GM19351 (cell line): ENCODE data around the gene TTLL11.
"Not testable (repeated sequence)": the region's sequence is repeated elsewhere in the genome, so short reads cannot be mapped to it uniquely, and the experiment has no call there.

Source experiments
- ATAC-seq: cut with Tn5 transposase; IDR thresholded peaks from one replicate; pipeline ENCODE4 v1.9.1; 2021; ENCODE audit warnings: mild to moderate bottlenecking, moderate library complexity; ENCODE audit not compliant: unreplicated experiment

TTLL11 gene

DNA sequence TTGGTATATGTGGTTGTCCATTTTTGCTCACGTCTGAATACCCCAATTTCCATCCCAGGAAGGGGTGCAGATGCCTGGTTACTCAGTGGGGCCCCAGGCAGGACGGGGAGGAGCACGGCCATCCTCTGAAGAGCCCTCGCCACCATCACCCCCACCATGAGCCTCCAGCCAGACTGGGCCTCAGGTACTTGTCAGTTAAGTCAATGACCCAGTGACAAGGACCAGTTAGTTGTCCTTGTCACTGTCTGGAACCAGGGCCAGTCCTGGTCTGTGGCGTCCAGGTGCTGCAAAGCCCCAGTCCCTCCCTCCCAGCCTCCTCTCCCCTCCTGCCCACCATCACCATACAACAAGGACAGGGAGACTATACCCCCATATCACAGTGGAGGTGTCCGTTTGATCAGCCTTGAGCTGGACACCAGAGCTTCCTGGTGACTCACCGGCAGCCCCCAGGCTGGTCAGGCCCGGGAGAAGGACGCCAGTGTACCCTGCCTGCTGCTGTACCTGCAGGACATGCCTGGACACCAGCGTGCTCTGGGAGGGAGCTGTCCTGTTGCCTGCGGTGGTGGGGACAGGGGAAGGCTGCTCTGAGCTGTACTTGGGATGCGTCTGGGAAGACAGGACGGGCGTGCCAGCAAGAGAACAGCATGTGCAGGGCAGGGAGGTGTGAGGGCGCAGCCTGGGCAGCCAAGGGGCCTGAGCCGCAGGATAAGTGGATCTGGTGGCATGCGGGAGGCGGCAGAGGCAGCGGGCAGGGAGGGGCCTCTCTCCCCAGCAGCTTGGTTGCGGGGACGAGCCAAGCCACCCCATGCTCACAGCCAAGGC lies 32.6 kb upstream of the TTLL11 start:
- no peak for ATAC-seq

DNA sequence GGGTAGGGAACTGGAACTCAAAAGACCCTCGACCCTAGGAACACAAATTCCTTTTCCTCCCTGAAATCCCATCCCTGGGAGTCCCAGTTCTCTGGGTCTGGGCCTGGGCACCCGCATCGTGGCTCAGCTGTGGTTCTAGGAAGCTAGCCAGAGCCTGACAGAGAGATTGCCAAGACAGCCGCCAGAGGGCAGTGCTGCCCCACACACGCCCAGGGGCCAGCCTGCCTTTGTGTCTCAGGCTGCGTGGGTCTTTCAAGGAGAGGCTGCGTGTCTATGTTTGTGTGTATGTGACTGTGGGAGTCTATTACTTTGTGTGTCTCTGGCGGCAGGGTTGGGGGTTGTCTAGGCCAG lies 32.0 kb upstream of the TTLL11 start:
- ATAC-seq, result peak; percentile 71

DNA sequence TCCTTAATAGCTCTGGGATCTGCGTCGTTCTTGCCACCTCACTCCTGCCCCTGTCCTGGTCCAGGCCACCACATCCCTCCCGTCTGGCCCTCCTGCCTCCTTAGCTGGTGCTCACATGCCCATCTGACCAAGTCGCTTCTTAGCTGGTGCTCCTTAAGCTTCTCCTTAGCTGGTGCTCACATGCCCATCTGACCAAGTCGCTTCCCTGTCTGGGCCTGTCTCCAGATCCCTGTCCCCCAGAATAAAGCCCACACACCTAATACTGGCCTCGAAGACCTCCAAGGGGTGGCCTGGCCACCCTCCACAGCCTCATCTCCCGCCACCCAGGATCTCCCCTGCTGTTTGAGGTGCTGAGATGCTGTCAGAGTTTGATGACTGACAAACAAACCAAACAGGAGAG lies 31.4 kb upstream of the TTLL11 start:
- ATAC-seq, result no peak

DNA sequence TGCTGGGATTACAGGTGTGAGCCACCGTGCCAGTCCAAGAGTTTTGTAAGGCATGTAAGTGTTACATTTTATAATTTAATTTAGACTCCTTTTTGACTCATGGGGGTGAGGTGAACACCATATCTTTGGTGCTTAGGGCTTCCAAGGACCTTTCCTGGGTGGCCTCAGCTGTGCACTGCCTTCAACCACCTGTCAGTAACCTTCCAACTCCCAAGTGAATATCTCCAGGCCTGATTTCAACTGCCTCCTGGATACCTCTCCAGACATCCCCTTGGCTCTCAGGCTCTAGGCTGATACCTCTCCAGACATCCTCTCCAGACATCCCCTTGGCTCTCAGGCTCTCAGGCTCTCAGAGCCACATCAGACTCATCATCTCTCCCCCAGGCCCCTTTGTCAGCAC lies 30.9 kb upstream of the TTLL11 start:
- ATAC-seq, result no peak

DNA sequence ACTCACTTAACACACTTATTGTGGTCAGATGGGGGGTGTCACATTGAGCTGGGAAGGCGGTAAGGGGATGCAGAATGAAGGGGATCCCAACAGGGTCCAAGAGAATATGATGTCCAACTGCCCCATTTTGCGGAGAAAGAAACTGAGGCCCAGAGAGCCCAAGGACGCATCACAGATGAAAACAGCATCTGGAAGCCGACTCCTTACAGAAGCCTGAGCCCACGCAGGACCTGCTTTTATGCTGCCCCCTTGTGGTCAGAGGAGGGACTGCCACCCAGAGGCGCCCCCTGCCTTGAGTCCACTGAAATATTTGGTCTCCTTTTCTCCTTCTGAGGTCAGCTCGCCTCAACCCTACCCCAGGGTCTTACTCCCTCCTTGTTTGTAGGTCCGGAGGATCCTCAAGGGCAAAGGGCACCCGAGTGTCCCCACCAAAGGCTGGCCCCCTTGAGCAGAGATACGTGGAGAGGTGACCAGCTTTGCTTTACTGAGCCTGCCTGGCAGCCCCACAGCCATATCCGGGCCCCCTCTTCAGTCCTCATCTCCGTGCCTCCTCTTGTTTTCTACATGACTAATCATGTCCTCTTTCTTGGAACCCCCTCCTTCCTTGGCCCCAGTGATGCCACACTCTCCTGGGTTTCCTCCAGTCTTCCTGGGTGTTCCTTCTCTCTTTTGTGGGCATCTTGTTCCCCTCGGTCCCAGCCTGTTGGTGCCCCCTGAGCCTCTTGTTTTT lies 30.0 kb upstream of the TTLL11 start:
- peak; percentile 60 for ATAC-seq

DNA sequence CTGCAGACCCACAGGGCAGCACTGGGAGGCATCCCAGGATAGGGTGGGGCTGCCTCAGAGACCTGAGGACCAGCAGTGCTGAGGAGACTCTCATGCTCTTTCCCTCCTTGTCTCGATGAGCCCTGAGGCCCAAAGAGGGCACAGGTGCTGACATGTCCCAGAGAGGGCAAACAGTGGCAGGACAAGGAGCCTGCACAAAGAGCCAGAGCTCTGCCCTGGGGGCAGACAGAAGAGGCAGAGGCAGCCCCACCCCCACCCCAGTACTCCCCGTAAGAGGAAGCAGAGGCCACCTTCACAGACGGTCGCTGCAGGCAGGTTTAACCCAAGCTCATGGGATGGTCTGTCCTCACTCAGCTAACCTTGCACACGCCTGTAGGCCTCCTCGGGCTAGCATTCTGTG lies 29.4 kb upstream of the TTLL11 start:
- ATAC-seq, result no peak

DNA sequence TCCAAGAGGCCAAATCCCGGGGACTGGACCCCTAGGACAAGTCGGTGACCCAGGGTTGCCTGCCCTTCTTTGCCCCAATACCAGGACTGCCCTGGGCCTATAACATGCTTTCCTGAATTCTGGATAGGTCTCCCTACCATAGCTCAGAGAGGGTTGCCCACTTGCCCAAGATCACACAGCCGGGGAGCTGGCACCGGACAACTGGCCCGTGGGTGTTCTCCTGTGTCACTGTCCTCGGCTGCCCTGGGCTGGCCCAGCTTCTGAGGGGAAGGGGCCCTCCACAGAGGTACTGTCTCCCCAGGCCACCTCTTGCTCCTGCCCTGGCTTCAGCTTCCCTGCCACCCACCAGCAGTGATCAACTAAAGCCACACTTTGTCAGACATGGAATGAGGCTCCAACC lies 28.8 kb upstream of the TTLL11 start:
- no peak for ATAC-seq

DNA sequence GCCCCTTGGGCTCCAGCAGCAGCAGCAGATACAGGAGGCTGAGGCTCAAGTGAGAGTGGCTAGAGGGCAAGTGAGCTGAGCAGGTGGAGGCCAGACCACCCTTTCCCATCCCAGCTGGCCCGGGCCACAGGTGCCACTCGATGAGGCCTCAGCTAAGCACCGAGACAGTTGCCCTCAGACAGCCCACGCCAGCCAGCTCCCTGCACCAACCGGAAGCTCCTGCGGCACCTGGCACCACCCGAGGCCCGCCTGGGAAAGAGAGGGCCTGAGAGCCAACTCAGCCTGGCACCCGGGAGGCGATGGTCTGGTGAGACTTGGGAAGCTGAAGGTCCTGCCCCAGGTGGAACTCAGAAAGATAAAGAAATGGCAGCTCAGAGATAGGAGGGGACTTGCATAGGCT lies 28.3 kb upstream of the TTLL11 start:
- no peak for ATAC-seq

DNA sequence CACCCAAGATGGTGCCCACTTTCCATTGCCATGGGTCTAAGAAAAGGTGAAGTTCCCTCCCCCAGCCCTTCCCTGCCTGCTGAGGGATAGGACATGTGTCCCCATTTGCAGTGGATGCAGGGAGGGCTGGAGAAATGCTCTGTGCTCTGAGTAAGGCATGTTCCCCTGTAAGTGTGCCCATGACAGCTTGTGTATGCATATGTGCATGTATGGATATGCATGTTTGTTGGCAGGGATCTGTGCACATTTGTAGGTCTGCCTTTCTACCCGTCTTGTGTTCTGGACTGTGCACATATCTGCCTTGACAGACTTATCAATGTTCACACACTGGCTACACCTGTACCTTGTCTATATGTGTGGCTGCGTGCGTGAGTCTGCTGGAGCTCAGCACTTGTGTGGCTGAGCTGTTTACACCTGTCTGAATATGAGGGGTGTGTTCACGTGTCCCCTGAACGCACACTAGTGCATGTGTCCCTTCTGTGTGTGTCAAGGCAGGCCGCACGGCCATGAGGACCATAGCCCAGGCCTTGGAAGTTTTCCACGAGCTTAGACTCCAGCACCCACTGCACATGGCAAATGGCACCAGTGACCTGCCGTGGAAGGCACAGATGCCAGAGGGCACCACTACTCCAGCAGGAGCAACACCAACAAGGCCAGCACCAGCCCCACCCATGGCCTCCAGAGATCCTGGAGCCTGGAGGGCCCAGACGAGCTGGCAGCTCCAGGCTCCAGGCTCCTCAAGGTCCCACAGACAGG lies 27.4 kb upstream of the TTLL11 start:
- no peak for ATAC-seq

DNA sequence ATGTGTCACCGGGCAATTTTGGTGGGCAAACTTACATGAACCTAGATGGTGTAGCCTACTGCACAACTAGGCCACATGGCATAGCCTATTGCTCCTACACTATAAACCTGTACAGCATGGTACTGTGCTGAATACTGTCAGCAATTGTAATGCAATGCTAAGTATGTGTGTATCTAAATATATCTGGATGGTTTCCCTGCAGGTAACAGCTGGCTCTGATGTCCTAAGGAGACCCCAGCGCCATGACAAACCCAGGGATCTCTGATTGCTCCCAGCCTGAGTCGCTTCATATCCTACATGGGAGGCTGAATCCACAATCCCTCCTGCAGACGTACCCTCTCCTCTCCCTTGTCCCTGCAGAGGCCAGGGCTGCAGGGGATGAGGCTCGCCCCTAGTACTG lies 26.6 kb upstream of the TTLL11 start:
- no peak for ATAC-seq

DNA sequence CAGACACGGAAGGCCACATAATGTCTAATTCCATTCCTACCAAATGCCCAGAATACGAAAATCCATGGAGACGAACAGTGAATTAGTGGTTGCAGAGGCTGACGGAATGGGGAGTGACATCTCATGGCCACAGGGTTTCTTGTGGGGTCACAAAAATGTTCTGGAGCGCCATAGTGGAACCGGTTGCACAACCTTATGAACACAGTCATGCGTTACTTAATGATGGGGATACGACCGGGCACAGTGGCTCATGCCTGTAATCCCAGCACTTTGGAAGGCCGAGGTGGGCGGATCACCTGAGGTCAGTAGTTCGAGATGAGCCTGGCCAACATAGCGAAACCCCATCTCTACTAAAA lies 26.0 kb upstream of the TTLL11 start:
- ATAC-seq, result no peak

DNA sequence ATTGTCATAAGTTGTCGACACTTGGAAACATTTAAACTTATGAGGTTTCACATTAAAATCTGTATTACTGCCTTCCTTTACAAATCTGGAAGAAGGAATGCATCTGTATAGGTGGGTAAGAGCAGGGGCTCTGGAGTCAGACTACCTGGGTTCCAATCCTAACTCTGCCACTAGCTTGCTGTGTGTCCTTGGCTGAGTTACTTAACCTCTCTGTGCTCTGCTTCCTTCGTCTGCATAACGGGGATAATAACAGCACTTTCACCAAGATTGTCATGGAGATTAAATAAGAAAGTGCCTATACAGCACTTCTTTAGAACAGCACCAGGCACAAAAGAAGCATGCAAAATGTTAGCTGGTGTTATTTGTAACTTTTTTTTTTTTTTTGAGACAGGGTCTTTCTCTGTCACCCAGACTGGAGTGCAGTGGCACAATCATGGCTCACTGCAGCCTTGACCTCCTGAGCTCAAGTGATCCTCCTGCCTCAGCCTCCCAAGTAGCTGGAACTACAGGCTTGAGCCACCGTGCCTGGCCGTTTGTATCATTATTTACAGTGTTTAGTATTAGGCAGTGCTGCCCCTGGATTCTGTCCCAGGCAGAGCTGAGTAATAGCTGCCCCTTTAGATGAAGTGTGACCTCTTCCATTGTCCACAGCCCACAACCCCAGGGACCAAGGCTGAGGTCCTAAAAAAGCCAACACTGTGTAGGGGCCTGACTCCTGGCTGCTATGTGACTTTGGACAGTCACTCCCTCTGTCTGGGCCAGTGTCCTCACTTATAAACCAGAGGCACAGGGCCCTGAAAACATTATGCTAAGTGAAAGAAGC lies 25.4 kb upstream of the TTLL11 start:
- ATAC-seq, result no peak

DNA sequence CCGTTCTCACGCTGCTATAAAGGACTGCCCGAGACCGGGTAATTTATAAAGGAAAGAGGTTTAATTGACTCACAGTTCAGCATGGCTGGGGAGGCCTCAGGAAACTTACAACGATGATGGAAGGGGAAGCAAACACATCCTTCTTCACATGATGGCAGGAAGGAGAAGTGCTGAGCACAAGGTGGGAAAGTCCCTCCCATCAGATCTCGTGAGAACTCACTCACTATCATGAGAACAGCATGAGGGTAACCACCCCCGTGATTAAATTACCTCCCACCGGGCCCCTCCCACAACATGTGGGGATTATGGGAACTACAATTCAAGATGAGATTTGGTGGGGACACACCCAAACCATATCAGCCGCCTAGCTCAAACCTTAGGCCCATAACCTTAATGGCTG lies 24.1 kb upstream of the TTLL11 start:
- not testable (repeated sequence) for ATAC-seq

DNA sequence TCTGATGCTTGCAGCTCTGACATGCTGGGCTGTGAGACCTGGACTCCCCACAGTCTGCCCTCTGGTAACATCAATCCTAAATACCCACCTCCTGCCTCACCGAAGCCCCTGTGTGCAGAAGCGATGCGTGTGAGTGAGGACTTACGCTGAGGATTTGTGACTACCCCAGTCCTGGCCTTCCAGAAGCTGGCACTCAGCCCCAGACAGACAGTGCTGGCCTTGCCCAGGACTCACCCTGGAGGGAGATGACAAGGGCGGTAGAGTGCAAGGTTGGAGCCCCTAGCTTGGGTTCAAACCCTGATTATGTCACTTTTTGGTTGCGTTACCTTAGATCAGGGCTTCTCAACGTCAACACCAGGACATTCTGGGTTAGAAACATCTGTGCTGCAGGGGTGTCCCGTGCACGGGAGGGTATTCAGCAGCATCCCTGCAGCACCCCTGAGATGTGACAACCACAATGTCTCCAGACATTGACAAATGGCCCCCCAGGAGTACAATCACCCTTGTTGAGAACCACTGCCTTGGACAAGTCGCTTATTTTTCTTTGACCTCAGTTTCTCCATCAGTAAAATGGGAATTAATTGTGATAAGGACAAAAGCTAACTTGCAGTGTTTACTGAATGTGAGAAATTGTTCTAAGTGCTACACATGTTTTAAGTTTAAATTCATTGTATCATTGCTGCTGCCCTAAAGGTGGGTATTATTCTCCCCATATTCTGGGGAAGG lies 23.5 kb upstream of the TTLL11 start:
- ATAC-seq, result no peak

DNA sequence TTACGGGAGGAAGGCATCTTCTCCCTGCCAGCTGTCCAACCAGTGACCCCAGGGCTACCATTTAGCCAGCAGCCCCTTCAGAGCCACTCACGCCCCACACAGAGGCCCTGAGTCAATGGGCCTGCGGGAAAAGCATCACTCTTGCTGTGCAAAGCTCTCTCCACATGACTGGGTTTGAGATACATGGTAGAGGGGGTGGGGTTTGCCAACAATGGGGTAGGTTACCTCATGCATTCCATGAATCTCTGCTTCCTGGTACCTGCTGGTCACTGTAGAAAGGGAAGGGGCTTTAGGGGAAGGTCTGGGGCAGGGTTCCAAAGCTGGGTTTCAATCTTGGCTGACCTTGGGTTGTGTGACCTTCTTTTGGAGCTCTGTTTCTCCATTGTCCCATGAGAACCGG lies 22.9 kb upstream of the TTLL11 start:
- no peak for ATAC-seq

DNA sequence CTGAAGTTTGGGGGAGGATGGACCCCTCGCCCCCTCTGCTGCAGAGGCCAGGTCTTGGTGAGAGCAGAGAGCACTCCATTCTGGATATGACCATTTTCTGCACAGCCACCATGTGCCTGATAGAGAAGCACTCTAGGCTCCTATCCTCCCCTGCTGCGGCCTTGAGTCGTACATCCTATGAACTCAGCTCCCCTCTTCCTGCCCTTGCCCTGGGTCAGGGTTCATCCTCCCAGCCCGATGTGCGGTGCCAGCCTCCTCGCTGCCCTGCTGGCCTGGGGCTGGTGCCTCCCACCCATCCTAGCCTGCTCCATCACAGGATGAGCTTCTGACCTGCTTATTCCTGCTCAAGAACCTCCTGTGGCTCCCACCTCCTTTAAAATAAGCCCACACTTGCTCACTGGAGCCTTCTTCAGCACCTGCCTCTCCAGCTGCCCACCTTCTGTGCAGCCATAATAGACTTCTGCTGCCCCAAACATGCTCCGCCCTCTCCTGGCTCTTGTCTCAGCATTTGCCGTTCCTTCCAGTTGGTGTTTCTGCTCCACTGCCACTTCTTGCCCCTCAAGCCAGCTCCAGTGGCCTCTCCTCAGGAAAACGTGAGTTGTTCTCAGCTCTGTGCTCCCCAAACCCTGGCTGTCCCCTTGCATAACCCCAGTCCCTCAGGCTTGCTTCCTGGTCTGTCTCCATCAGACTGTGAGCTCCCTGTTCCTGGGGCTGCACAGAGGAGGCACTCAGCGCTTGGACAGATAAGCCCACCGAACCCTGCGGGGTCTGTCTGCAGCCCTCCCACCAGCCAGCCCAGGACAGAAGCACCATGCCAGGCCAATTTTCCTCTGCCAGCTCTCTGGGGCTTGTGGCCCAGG lies 22.3 kb upstream of the TTLL11 start:
- no peak for ATAC-seq

DNA sequence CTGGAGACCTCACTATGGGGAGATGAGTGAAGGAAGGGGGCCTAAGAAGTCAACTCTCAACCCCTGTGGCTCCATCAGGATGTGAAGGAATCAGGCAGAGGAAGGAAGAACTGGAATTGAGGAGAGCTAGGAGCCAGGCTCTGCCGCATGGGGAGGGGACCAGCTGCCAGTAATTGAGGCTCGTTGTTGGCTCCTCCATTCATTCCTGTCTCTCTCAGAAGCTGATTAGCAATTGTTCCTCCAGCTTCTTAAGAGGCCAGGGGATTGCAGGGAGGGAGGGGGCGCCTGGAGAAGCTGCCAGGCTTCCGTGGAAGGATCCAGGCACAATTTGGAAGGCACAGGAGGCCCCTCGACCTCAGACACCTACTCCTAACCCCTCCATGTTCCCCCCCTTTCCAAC lies 20.5 kb upstream of the TTLL11 start:
- no peak for ATAC-seq

DNA sequence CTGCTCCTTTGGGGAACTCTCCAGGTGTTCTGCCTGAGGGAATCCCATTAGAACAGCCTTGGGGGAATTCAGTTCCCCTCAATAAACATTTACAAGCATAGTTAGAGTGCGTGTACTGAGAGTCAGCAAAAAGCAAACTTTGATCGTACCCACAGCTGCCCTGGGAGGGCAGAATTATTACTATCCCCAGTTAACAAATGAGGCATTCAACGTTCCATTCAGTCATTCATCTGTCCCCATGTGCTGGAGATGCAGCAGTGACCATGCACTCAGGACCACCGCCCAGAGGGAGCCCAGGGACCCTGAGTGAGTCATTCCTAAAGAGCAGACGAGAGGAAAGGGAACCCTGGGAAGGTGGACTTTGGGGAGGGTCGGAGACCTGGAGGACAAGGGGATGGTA lies 19.1 kb upstream of the TTLL11 start:
- no peak for ATAC-seq

DNA sequence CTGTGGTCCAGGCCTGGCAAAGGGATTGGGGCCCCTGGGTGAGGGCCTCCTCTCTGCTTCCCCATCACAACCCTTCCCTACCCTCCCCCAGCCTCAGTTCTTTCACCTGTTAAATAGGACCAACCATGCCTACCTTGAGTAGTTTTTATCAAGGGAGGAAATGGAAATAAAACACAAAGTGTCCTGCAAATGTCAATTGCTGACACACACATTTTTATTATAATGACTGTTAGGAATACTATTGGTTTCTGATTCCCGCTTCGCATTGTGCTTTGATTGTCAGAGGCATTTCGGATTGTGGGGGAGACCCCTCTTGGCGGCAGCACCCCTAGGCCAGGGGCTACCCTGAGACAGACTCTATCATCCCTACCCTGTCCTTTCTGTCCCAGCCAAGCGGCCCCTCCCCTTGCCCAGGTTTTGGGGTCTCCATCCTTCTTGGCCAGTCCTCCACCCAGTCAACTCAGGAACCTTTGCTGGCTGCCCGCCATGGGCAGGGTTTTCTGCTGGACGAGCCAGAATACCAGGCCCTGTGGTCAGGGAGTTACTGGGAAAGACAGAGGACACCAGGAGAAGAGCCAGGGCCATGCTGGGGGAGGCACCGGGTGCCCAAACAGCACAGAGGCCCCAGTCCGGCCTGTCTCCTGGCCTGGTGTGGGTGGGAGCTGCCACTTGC lies 18.4 kb upstream of the TTLL11 start:
- ATAC-seq, result no peak
